IgD-negative memory B cell (primary cell): ENCODE measurements around the gene L2HGDH. TPM values are rescaled to one million over a fixed set of nuclear protein-coding genes. Genes with fewer than 3 reads are reported as not detected.
"Not testable (repeated sequence)": the region's sequence is repeated elsewhere in the genome, so short reads cannot be mapped to it uniquely, and the experiment has no call there.

Experiments
- H3K27ac Mint-ChIP-seq, 3 donors: one replicate each; pipeline ENCODE4 v1.8.0; 2020 to 2022; ENCODE audit warnings: mild to moderate bottlenecking in 3 of 3, mixed read lengths in 3 of 3, moderate library complexity in 1 of 3
- H3K27me3 Mint-ChIP-seq: one replicate; pipeline ENCODE4 v1.8.0; 2021; ENCODE audit warnings: mixed read lengths
- H3K36me3 Mint-ChIP-seq: one replicate; pipeline ENCODE4 v1.8.0; 2020; ENCODE audit warnings: mild to moderate bottlenecking, mixed read lengths
- H3K4me1 Mint-ChIP-seq, 3 donors: one replicate each; pipeline ENCODE4 v1.8.0; 2020 to 2022; ENCODE audit warnings: mixed read lengths in 3 of 3, mild to moderate bottlenecking in 1 of 3
- H3K4me3 Mint-ChIP-seq, 4 donors: one replicate each; pipeline ENCODE4 v1.8.0; 2020 to 2022; ENCODE audit warnings: mild to moderate bottlenecking in 4 of 4, mixed read lengths in 4 of 4, moderate library complexity in 3 of 4
- H3K9me3 Mint-ChIP-seq, 3 donors: one replicate each; pipeline ENCODE4 v1.8.0; 2020 to 2021; ENCODE audit warnings: mixed read lengths in 3 of 3, mild to moderate bottlenecking in 1 of 3
- polyA plus RNA-seq: library from polyadenylated mRNA; unstranded; fragments of 300-500 nt; fragmentation: Illumina TruSeq; gene quantifications from one replicate; pipeline ENCODE4 v1.2.3, GENCODE V29; 2021

L2HGDH gene
- polyA plus RNA-seq: 2.0 TPM

DNA sequence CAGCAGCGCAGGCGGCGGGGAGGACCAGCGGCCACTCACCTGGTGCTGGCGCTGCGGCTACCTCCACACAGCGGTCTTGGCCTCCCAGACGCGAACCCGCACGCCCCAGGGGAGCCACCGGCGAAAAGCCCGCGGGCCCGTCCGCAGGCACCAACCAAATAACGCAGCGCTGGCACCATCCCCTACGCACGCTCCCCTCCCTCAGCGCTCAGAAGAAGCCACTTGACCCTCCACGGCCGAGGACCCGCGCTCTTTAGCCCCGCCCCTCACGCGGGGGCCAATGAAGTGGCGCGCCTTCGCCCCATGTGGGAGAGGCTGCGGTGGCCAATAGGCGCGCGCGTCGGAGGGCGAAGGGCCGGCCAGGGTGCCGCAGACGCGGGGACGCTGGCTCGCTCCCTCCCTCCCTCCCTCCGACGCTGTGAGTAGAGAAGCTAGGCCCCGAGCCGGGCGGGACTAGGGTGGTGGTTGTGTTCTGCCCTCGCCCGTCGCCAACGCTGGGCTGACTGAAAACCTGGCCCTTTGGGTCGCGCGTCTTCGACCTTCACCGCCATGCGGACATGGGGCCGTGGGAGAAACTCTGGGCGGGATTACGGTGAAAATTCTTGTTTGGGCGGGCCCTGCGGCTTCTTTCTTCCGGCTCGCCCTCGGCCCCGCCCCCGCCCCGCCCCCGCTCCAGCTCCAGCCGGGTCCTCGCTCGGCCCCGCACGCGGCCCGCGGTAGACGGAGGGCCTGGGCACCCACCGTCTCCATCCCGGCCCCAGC is at the start of gene L2HGDH, which contains the start of gene DMAC2L:
Gene L2HGDH, minus strand, starts transcription at position 258 of the 762 bp plus-strand sequence. Its CDS starts 79 bp downstream, at position 179.
Gene DMAC2L, plus strand, starts transcription at position 353 of the 762 bp plus-strand sequence. CDS start 9,164 bp downstream, outside the sequence.
- Mint-ChIP-seq H3K9me3 (no peaks in the 10 kb centered on the region), H3K27me3 (no peaks in the 10 kb centered on the region), H3K4me3 (peak within 1 kb of the TSS; percentile 93 to 100 (median 95)), H3K27ac (peak within 1 kb of the TSS; percentile 91 to 98 (median 98)), H3K4me1 (peaks cover 18 to 28% (median 25%) of the 10 kb centered on the region in 3 donors), H3K36me3 (peaks cover 8% of the 10 kb centered on the region)

DNA sequence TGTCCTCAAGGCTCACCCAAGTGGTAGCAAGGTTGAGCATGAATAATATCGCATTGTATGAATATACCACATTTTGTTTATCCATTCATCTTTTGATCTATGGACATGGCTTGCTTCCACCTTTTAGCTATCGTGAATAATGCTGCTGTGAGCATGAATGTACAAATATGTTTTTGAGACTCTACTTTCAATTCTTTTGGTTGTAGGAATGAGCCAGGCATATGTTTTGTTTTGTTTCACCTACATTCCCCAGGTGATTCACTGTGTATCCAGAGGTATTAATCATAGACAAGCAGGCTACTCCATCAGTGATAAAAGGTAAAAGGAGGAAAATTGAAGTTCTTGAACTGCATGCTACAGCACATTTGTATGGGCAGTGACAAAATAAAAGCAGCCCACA is 48.8 kb upstream of the L2HGDH start:
- H3K36me3 Mint-ChIP-seq: peaks cover 17% of the 10 kb centered on the region
- peaks cover 14 to 28% (median 15%) of the 10 kb centered on the region in 3 donors for H3K4me1 Mint-ChIP-seq
- no peak overlapping the region for H3K27ac Mint-ChIP-seq
- H3K27me3 Mint-ChIP-seq: no peaks in the 10 kb centered on the region
- H3K9me3 Mint-ChIP-seq: peaks cover 0 to 1% (median 0%) of the 10 kb centered on the region in 3 donors
- no peak overlapping the region for H3K4me3 Mint-ChIP-seq

DNA sequence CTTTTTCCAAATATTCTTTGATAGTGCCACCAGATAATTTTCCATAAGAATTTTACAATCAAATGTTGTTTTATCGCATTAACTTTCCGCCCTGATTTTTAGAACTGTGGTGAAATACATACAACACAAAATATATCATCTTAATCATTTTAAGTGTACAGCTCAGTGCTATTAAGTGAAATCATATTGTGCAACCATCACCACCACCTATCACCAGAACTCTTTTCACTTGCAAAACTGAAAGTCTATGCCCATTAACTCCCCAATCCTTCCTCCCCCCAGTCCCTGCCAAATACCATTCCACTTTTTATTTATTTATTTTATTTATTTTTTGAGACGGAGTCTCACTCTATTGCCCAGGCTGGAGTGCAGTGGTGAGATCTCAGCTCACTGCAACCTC is 48.1 kb upstream of the L2HGDH start:
- peaks cover 0 to 1% (median 0%) of the 10 kb centered on the region in 3 donors for H3K9me3 Mint-ChIP-seq
- no peak overlapping the region for H3K27ac Mint-ChIP-seq
- H3K4me3 Mint-ChIP-seq: no peak overlapping the region
- no peaks in the 10 kb centered on the region for H3K27me3 Mint-ChIP-seq
- peaks cover 19% of the 10 kb centered on the region for H3K36me3 Mint-ChIP-seq
- peaks cover 14 to 25% (median 15%) of the 10 kb centered on the region in 3 donors for H3K4me1 Mint-ChIP-seq

DNA sequence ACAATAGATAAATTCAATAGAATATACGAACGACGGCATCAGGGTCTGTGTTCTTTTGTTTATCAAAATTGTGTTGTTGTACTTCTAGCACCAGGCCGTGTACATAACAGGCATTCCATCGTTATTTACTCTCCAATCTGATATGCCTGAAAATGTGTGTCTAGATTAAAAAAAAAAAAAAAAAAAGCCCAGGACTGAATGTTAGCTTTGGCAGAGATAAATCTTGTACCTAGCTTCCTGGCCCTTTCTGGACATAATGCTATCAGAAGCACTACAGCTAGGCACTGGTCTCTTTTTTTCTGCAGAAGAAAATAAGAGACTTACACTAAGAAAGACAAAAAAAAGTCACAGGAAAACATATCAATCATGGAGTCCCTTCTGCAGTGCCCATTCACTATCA is 47.6 kb upstream of the L2HGDH start:
- H3K27me3 Mint-ChIP-seq: no peaks in the 10 kb centered on the region
- H3K27ac Mint-ChIP-seq: no peak overlapping the region
- peaks cover 19% of the 10 kb centered on the region for H3K36me3 Mint-ChIP-seq
- no peak overlapping the region for H3K4me3 Mint-ChIP-seq
- peaks cover 0 to 1% (median 0%) of the 10 kb centered on the region in 3 donors for H3K9me3 Mint-ChIP-seq
- peaks cover 13 to 21% (median 14%) of the 10 kb centered on the region in 3 donors for H3K4me1 Mint-ChIP-seq

DNA sequence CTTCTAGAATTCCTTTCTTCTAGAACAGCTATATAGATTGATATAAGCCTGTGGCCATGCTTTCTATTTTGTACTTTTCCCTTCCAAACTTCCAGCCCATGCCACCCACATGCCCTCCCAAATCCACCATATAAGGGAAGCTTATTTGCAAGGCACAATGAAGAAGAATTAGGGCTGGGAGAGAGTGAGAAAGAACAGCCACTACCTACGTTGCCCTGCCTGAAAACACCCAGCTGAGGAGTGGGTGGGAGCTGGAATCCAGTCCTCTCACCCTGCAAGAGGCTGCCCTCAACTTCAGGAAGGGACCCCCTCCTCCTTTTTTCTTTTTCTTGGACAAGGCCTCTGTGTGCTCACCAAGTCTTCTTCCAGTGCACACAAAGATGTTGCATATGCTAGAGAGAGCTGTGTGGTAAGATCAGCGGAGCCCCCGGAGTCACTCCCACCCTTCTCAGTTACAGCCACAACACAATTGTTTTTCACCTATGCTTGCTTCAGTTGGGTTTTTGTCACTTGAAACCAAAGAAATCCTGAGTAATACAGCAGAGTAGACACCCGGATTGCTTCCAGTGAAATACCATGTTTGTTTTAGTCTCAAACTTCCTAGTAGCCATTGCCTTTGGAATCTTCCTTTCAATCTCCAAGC is 45.8 kb upstream of the L2HGDH start:
- Mint-ChIP-seq H3K36me3 (peaks cover 19% of the 10 kb centered on the region), H3K27ac (no peak overlapping the region), H3K9me3 (peaks cover 0 to 1% (median 0%) of the 10 kb centered on the region in 3 donors)

DNA sequence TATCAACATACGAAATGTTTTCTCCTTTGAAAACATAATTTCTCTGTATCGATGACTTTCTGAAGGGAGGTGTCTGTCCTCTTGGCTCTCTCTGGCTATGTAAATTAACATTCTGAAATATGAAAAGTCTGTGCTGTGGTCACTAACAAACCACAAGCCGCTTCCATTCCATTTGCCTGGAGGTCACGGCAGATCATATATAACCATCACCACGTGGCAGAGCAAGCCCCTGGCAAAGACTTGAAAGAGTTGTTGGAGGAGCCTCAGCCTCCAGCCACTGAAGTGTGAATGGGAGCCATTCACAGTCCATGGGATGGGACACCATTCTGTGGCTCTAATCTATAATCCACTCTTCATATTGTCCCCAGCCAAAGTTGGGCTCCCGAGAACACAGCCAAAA is 45.1 kb upstream of the L2HGDH start:
- Mint-ChIP-seq H3K36me3 (peaks cover 18% of the 10 kb centered on the region), H3K4me1 (peaks cover 0 to 6% (median 4%) of the 10 kb centered on the region in 3 donors), H3K27ac (no peak overlapping the region), H3K4me3 (no peak overlapping the region), H3K9me3 (peaks cover 0 to 1% (median 0%) of the 10 kb centered on the region in 3 donors), H3K27me3 (no peaks in the 10 kb centered on the region)

More for the DNA sequence above, 45.8 kb upstream of the L2HGDH start:
- Mint-ChIP-seq H3K4me3 (no peak overlapping the region), H3K27me3 (no peaks in the 10 kb centered on the region), H3K4me1 (peaks cover 5 to 10% (median 9%) of the 10 kb centered on the region in 3 donors)

DNA sequence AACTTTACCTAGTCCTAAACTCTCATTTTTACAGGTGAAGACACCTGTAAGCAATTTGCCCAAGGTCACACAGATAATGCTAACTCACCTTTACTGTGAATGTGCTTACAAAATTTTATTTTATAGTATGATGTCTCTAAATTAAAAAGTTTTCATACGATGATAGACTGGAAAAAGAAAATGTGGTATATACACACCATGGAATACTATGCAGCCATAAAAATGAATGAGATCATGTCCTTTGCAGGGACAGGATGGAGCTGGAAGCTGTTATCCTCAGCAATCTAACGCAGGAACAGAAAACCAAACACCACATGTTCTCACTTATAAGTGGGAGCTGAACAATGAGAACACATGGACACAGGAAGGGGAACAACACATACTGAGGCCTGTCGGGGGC is 44.3 kb upstream of the L2HGDH start:
- not testable (repeated sequence) for H3K27me3 Mint-ChIP-seq, H3K27ac Mint-ChIP-seq, H3K4me1 Mint-ChIP-seq, H3K9me3 Mint-ChIP-seq, H3K4me3 Mint-ChIP-seq
- H3K36me3 Mint-ChIP-seq: peaks cover 18% of the 10 kb centered on the region

DNA sequence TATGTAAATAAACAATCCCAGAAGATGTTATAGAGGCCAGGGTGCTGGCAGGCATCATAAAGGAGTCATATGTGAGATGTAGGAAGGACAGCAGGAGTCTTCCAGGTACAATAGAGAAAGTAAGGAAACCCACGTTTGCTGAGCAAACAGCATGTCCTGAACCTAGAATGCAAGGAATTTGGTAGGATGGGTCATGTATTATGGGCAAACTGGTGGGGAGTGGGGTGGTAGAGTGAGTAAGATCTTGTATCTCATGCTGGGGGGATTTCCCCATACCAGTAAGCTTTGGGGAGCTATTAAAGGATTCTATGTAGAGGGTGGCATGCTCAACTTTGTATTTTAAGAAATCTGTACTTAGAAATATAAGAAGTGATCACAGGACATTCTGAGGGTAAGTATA is 43.7 kb upstream of the L2HGDH start:
- Mint-ChIP-seq H3K27me3 (no peaks in the 10 kb centered on the region), H3K36me3 (peaks cover 20% of the 10 kb centered on the region), H3K4me1 (peaks cover 0 to 7% (median 4%) of the 10 kb centered on the region in 3 donors), H3K27ac (no peak overlapping the region), H3K4me3 (no peak overlapping the region), H3K9me3 (peaks cover 0 to 1% (median 0%) of the 10 kb centered on the region in 3 donors)

DNA sequence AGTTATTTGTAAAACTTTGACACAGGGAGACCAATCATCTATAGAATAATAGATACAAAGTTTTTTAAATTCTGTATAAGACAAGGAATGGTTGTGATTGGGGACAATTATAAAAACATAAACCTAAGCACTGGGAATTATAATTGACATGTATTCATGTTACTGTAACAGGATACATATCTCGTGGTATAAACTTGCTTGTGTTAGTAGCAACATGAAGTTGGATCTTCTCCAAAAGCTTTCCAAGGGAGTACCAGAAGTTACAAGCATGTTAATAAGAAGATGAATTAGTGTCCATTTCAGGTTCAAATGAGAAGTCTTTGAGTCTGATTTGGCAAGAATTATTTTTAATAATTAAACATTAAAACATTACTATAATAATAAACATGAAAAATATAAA is 42.5 kb upstream of the L2HGDH start:
- Mint-ChIP-seq H3K36me3 (peaks cover 20% of the 10 kb centered on the region), H3K4me3 (no peak overlapping the region), H3K27me3 (no peaks in the 10 kb centered on the region), H3K4me1 (peaks cover 0 to 6% (median 0%) of the 10 kb centered on the region in 3 donors), H3K27ac (no peak overlapping the region), H3K9me3 (peaks cover 0 to 1% (median 0%) of the 10 kb centered on the region in 3 donors)

DNA sequence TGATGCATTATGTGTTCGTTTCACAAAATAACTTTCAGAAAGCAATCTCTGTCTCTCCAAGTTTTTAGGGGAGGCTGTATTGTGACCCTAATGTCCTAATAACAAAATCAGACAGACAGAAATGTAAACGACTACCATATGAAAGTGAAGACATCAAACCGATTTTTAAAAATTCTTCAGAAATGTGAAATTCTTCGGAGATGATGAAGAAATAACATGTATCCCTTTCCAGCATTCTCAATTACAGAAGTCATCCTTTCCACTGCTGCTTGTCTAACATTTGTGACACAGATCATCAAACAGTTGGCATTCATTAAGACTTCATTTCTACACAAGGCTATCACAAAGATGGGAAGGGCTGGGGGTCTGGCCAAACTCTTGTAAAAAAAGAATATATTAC is 41.1 kb upstream of the L2HGDH start:
- peaks cover 17% of the 10 kb centered on the region for H3K36me3 Mint-ChIP-seq

DNA sequence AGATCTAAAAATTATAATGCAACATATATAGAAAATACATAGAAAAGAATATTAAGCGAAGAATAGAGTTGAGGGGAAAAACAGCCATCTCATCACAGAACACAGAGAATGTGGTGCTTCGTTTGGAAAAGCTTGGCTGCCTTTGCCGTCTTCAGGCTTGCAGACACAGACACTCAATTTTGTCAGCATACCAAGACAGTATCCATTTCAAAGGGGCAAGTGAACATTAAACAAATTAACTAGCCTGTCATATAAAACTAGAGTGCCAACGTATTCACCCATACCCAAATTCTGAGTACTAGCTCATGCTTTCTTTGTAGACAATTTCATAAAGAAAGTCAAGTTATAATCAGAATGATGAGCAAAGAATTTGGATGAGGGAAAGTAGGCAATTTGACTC is 40.6 kb upstream of the L2HGDH start:
- Mint-ChIP-seq H3K27ac (no peak overlapping the region), H3K36me3 (peaks cover 15% of the 10 kb centered on the region), H3K4me3 (no peak overlapping the region), H3K4me1 (peaks cover 0 to 4% (median 0%) of the 10 kb centered on the region in 3 donors), H3K27me3 (no peaks in the 10 kb centered on the region), H3K9me3 (peaks cover 0 to 1% (median 0%) of the 10 kb centered on the region in 3 donors)

More for the DNA sequence above, 41.1 kb upstream of the L2HGDH start:
- Mint-ChIP-seq H3K9me3 (peaks cover 0 to 1% (median 0%) of the 10 kb centered on the region in 3 donors), H3K27ac (no peak overlapping the region), H3K4me3 (no peak overlapping the region), H3K4me1 (peaks cover 0 to 6% (median 0%) of the 10 kb centered on the region in 3 donors), H3K27me3 (no peaks in the 10 kb centered on the region)

DNA sequence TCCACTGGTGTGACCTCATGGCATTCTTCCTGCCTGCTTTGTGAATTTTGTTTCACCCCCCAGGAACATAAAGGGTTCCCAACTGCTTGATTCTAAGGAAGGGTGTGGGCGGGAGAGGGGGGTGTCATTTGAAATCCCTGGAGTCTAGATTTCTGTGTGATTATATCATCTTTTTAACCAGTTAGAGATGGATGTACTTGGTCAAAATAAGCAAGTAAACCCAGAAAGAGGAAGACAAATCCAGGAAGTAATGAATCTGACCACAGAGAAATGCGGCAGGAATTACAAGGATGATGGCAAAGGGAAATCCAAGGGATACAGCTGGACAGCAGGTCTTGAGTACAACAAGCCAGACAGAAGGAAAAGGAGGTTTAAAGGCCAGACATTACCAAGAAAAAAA is 38.9 kb upstream of the L2HGDH start:
- Mint-ChIP-seq H3K27me3 (no peaks in the 10 kb centered on the region), H3K27ac (no peak overlapping the region), H3K4me1 (peaks cover 0 to 1% (median 0%) of the 10 kb centered on the region in 3 donors), H3K4me3 (no peak overlapping the region), H3K9me3 (no peaks in the 10 kb centered on the region), H3K36me3 (peaks cover 6% of the 10 kb centered on the region)

DNA sequence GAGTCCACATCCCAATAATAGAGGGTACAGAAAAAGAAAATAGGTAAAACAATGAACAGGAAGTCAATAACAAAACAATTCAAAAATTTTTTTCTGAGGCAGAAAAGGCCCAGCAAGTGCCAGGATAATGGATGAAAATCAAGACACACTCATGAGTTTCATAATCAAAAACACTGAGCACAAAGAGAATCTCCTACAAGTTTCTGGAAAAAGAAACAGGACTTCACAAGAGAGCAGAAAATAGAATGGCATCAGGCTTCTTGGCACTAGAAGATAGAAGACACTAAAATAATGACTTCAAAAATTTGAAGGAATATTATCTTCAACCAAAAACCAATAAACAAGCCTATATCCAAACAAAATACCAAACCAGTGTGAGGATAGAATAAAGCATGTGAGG is 36.9 kb upstream of the L2HGDH start:
- Mint-ChIP-seq H3K4me1 (peaks cover 0 to 1% (median 0%) of the 10 kb centered on the region in 3 donors), H3K36me3 (peaks cover 4% of the 10 kb centered on the region), H3K27ac (no peak overlapping the region), H3K9me3 (no peaks in the 10 kb centered on the region), H3K27me3 (no peaks in the 10 kb centered on the region), H3K4me3 (no peak overlapping the region)

DNA sequence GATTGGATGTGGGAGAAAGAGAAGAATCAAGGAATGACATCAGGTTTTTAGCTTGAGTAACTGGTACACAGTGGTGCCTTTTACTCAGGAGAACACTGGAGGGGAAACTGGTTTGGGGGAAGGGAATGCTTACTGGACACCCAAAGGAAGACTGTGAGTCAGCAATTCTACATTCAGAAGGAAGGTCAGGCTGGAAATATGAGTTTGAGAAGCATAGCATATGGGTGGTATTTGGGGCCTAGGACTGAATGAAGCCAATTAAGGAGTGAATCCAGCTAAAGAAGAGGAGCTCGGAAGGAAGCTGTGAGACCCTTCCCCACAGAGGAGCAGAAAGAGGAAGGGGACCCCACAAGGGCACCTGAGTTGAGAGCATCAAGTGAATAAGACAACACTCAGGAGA is 35.5 kb upstream of the L2HGDH start:
- Mint-ChIP-seq H3K27ac (peak overlapping the region in 1 of 3 donors; percentile 85), H3K9me3 (no peaks in the 10 kb centered on the region), H3K4me1 (peaks cover 0 to 4% (median 3%) of the 10 kb centered on the region in 3 donors), H3K4me3 (peak overlapping the region in 1 of 4 donors; percentile 33), H3K27me3 (no peaks in the 10 kb centered on the region), H3K36me3 (peaks cover 4% of the 10 kb centered on the region)

DNA sequence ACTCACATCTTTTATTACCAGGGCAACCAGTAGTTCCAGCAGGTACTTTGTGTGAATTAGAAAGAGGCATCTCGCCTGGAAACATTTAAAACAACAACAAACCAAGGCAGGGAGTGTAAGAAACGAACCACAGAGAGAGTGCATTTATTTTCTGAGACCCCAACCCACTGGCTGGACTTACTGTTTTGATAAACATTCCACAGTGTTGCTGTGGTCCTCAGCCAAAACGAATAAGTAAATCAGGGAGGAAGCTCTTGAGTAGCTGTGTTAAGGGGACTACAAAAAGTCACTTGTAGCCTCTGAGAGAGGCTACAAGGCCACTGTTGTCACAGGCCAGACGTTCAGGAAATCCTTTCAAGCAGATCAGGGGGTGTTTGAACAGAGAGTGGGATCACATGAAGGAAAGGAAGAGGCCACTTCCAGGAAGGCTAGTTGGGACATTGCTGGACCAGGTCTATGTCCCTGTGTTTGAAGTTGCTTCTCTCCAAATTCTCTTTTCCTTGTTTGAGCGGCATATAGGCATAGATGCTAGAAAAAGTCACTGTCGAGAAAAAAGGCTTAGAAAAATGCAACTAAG is 33.9 kb upstream of the L2HGDH start:
- Mint-ChIP-seq H3K4me1 (peaks cover 0 to 3% (median 2%) of the 10 kb centered on the region in 3 donors), H3K27me3 (no peaks in the 10 kb centered on the region), H3K27ac (no peak overlapping the region), H3K36me3 (peaks cover 2% of the 10 kb centered on the region), H3K9me3 (no peaks in the 10 kb centered on the region), H3K4me3 (no peak overlapping the region)
